K562 (cell line): ENCODE results near the gene GCNT1.

Source experiments
- BCOR ChIP-seq: fragments of 450-650 bp; IDR thresholded peaks from 2 replicates; pipeline ENCODE4 v1.6.1; 2016
- BRF1 ChIP-seq: IDR thresholded peaks from 3 replicates; pipeline ENCODE4 v1.6.1; 2011; ENCODE audit warnings: borderline replicate concordance, mild to moderate bottlenecking; ENCODE audit not compliant: insufficient read length; ENCODE audit errors: extremely low read depth
- DIDO1 ChIP-seq: fragments of 450-650 bp; IDR thresholded peaks from 2 replicates; pipeline ENCODE4 v1.6.1; 2016; ENCODE audit warnings: low read depth, missing biosample characterization, missing genetic modification characterization
- ETV6 ChIP-seq, 3 experiments: fragments of 150-350 bp in 1 of 3; sonication (generic) in 1 of 3; formaldehyde crosslinking in 1 of 3; IDR thresholded peaks; 2 replicates each; pipeline versions ENCODE4 v1.6.1 to v1.8.0; 2014 to 2022; ENCODE audit warnings: borderline replicate concordance in 2 of 3, low read depth in 2 of 3, antibody characterized with exemption in 1 of 3, low read length in 1 of 3, mild to moderate bottlenecking in 1 of 3, missing genetic modification reagents in 1 of 3
- EZH2 ChIP-seq: IDR thresholded peaks from 2 replicates; pipeline ENCODE4 v1.6.1; 2012; ENCODE audit warnings: low read depth, mild to moderate bottlenecking, inconsistent platforms, low read length, borderline replicate concordance
- HDAC2 ChIP-seq: fragments of 450-650 bp; IDR thresholded peaks from 2 replicates; pipeline ENCODE4 v1.6.1; 2016; ENCODE audit warnings: mild to moderate bottlenecking
- JUNB ChIP-seq: fragments of 450-650 bp; formaldehyde crosslinking; conservative IDR thresholded peaks from 2 replicates; pipeline ENCODE4 v1.4.0; 2020; ENCODE audit warnings: mild to moderate bottlenecking
- MTA1 ChIP-seq: fragments of 450-650 bp; IDR thresholded peaks from 2 replicates; pipeline ENCODE4 v1.6.1; 2017; ENCODE audit warnings: borderline replicate concordance
- POLR2A ChIP-seq: fragments of 450-650 bp; conservative IDR thresholded peaks from 2 replicates; pipeline ENCODE4 v1.6.1; 2016
- VEZF1 ChIP-seq: fragments of 200-800 bp; sonication (Bioruptor generic); IDR thresholded peaks from 2 replicates; pipeline ENCODE4 v1.6.1; 2017; ENCODE audit warnings: missing genetic modification characterization, missing compliant biosample characterization
- ZNF717 ChIP-seq: fragments of 250-450 bp; sonication (Bioruptor Pico); IDR thresholded peaks from 2 replicates; pipeline ENCODE4 v1.5.0; 2021
- TF ChIP-seq, protein P1 (sequence below), 3 experiments: IDR thresholded peaks in 2 of 3; conservative IDR thresholded peaks in 1 of 3; 2 replicates each; pipeline ENCODE4 v1.5.1; 2011 to 2012; ENCODE audit warnings: low read length in 3 of 3, mild to moderate bottlenecking in 3 of 3, control low read depth in 2 of 3, improper control_type of control experiment in 1 of 3, inconsistent platforms in 1 of 3, low read depth in 1 of 3, mixed read lengths in 1 of 3, moderate library complexity in 1 of 3; ENCODE audit not compliant: insufficient read depth in 2 of 3
- TF ChIP-seq, protein P2 (sequence below): sonication (generic); formaldehyde crosslinking; IDR thresholded peaks from 2 replicates; pipeline ENCODE4 v1.8.0; 2022; ENCODE audit warnings: missing genetic modification reagents, mild to moderate bottlenecking, borderline replicate concordance
- TF ChIP-seq, protein P3 (sequence below): fragments of 250-450 bp; sonication (Bioruptor Pico); IDR thresholded peaks from 2 replicates; pipeline ENCODE4 v1.5.0; 2020; ENCODE audit warnings: mild to moderate bottlenecking, borderline replicate concordance

DNA sequence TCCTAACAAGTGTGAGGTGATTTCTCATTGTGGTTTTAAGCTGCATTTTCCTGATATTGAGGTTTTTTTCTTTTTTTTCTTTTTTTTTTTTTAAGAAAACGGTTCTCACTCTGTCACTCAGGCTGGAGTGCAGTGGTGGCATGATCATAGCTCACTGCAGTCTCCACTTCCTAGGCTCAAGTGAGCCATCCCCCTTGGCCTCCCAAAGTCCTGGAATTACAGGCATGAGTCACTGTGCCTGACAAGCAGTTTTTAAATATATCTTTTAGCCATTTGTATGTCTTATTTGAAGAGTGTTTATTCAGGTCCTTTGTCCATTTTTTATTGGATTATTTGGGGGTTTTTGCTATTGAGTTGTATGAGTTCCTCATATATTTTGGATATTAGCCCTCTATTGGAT lies 53.8 kb downstream of the GCNT1 start:
- TF ChIP-seq ETV6 (IDR thresholded peaks at IDR 0.05; ENCODE audit: borderline replicate concordance in 1 of 2, low read depth in 2 of 2, low read length in 1 of 2) (no peak), ETV6 (CRISPR knock-in tag; IDR thresholded peaks at IDR 0.05; ENCODE audit: borderline replicate concordance) (no peak), MTA1 (no peak), EZH2 (no peak), POLR2A (no peak), DIDO1 (tag) (no peak), JUNB (no peak), BCOR (no peak), HDAC2 (no peak), VEZF1 (CRISPR knock-in tag) (no peak), ZNF717 (CRISPR knock-in tag) (no peak), BRF1 (no peak)
- TF ChIP-seq, protein P1, sequence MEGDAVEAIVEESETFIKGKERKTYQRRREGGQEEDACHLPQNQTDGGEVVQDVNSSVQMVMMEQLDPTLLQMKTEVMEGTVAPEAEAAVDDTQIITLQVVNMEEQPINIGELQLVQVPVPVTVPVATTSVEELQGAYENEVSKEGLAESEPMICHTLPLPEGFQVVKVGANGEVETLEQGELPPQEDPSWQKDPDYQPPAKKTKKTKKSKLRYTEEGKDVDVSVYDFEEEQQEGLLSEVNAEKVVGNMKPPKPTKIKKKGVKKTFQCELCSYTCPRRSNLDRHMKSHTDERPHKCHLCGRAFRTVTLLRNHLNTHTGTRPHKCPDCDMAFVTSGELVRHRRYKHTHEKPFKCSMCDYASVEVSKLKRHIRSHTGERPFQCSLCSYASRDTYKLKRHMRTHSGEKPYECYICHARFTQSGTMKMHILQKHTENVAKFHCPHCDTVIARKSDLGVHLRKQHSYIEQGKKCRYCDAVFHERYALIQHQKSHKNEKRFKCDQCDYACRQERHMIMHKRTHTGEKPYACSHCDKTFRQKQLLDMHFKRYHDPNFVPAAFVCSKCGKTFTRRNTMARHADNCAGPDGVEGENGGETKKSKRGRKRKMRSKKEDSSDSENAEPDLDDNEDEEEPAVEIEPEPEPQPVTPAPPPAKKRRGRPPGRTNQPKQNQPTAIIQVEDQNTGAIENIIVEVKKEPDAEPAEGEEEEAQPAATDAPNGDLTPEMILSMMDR (IDR thresholded peaks at IDR 0.05 in 2 of 3, conservative IDR thresholded peaks at IDR 0.05 in 1 of 3; ENCODE audit: insufficient read depth in 2 of 3, low read depth in 1 of 3, low read length in 3 of 3), result no peak
- TF ChIP-seq, protein P2, sequence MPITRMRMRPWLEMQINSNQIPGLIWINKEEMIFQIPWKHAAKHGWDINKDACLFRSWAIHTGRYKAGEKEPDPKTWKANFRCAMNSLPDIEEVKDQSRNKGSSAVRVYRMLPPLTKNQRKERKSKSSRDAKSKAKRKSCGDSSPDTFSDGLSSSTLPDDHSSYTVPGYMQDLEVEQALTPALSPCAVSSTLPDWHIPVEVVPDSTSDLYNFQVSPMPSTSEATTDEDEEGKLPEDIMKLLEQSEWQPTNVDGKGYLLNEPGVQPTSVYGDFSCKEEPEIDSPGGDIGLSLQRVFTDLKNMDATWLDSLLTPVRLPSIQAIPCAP, result no peak
- TF ChIP-seq, protein P3, sequence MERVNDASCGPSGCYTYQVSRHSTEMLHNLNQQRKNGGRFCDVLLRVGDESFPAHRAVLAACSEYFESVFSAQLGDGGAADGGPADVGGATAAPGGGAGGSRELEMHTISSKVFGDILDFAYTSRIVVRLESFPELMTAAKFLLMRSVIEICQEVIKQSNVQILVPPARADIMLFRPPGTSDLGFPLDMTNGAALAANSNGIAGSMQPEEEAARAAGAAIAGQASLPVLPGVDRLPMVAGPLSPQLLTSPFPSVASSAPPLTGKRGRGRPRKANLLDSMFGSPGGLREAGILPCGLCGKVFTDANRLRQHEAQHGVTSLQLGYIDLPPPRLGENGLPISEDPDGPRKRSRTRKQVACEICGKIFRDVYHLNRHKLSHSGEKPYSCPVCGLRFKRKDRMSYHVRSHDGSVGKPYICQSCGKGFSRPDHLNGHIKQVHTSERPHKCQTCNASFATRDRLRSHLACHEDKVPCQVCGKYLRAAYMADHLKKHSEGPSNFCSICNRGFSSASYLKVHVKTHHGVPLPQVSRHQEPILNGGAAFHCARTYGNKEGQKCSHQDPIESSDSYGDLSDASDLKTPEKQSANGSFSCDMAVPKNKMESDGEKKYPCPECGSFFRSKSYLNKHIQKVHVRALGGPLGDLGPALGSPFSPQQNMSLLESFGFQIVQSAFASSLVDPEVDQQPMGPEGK (CRISPR knock-in tag), result no peak
